Measurements from ENCODE around the gene MYBPC2.

MYBPC2 gene

DNA sequence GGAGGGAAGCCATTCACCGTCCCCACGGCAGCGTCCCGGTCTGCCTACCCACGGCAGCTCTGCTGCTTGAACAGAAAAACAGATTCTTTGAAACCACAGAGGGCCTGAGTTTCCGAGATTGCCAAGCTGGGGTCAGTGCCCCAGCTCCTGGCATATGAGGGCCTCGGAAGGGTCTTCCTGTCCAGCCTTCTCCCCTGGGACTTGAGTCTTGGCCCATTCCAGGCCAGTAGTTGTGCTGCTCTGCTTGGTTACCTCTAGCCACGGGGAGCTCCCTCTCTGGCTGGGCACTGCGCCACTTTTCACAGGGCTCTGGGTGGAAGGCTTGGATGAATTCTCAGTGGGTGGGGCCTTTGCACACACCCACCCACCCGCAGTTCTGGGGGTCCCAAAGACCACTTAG, 22.6 kb upstream of the MYBPC2 start:
- no peak for DNase-seq

DNA sequence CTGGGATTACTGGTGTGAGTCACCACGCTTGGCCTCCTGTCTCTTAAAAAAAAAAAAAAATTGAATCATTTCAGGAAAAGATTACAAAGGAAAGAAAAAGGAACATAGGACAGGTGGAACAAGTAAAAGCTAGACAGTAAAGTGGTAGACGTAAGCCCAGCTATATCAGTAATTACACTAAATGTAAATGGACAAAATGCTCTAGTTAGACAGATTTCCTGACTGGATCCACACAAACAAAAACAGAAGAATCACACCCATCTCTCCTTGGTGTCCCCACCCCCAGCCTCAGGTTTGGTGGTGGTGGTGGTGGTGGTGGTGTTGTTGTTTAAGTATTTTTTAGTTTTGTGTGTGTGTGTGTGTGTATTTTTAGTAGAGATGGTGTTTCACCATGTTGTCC, 20.3 kb upstream of the MYBPC2 start:
- no peak for DNase-seq

DNA sequence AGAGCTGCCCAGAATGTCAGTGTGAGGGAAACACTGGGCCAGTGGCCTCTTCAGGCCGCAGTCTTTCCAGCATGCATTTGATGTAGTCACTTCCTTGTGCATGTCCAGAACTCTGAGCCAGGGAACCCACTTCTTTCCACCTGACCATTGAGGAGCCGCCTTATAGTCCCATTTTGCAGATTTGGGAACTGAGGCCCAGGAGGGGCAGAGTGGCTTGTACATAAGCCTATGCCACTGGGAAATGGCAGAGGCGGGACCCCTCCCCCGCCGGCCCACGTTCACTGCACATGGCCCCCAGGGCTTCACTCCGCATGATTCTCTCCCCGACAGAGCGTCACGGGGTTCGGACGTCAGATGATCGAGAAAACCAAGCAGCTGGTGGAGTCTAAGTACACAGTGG, 19.6 kb upstream of the MYBPC2 start:
- no peak for DNase-seq

DNA sequence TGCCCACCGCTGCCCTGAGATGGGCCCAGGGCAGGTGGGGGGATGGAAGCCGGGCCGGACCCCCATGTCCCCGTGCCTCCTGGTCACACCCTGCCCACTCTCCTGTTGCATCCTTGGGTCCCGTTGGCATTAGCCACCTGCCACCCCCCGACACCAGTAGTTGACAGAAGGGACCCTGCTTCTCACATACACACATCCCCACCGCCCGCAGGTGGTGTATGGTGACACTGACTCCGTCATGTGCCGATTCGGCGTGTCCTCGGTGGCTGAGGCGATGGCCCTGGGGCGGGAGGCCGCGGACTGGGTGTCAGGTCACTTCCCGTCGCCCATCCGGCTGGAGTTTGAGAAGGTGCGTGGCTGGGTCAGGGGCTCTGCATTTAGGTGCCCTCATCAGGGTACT, 19.2 kb upstream of the MYBPC2 start:
- DNase-seq: no peak

DNA sequence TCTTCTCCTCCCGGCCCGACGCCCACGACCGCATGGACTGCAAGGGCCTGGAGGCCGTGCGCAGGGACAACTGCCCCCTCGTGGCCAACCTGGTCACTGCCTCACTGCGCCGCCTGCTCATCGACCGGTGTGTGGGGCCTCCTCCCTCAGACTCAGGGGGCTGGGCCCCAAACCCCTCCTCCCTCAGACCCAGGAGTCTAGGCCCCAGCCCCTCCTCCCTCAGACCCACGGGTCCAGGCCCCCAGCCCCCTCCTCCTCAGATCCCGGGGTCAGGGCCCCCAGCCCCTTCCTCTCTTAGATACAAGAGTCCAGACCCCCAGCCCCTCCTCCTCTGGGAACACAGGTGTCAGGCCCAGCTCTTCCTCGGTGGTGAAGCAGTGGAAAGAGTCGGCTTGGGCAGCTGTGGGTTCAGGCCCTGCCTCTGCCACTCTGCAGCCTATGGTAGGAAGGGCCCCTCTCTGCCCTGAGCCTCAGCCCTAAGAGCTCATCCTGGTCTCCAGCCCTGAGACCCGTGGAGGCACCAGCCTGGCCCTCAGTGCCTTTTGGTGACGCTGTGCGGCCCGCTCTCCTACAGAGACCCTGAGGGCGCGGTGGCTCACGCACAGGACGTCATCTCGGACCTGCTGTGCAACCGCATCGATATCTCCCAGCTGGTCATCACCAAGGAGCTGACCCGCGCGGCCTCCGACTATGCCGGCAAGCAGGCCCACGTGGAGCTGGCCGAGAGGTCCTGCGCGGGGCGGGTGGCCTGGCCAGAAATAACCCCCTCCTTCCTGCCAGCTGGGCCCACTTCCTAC, 17.6 kb upstream of the MYBPC2 start:
- DNase-seq: peak; percentile 73

DNA sequence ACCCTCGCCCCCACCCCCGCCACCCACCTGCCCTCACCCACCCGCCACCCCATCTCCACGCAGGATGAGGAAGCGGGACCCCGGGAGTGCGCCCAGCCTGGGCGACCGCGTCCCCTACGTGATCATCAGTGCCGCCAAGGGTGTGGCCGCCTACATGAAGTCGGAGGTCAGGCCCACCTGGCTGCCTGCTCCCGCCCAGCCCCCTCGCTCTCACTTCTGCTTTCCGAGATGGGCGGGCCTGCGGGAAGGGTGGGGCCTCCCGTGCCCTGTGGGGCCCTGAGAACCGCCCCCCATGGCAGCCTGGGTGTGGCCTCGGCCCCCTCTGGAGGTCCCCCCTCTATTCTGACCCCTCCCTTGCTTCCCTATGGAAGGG, 17.0 kb upstream of the MYBPC2 start:
- no peak for DNase-seq

DNA sequence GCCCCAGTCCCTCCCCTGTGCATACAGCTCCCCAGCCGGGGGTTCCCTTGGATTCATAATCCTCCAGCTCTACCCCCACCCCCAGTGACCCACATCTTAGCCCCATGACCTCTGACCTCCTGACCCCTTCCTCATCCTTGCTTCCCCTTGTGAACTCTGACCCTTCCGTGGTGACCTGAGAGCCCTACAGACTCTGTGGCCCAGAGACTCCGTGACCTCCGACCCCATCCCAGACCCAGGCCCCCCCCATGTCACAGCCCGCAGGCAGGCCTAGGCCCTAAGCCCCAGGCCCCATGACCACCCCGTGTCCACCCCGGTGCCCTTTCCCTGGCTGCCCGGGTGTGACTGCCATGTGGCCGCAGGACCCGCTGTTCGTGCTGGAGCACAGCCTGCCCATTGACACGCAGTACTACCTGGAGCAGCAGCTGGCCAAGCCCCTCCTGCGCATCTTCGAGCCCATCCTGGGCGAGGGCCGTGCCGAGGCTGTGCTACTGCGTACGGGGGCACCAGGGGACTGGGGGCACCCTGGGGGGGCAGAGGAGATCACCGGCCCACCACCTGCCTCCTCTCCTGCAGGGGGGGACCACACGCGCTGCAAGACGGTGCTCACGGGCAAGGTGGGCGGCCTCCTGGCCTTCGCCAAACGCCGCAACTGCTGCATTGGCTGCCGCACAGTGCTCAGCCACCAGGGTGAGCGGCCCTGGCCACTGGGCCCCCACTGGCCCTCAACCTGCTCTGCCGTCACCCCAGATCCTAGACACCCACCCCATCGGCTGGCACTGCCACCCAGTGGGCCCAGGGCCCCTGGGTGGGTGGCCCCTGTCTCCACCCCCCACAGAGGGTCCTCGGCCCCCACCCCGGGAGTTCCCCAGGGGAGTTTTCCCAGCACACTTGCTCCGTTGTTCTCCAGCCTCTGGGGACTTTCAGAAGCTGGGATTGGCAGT, 16.4 kb upstream of the MYBPC2 start:
- no peak for DNase-seq

DNA sequence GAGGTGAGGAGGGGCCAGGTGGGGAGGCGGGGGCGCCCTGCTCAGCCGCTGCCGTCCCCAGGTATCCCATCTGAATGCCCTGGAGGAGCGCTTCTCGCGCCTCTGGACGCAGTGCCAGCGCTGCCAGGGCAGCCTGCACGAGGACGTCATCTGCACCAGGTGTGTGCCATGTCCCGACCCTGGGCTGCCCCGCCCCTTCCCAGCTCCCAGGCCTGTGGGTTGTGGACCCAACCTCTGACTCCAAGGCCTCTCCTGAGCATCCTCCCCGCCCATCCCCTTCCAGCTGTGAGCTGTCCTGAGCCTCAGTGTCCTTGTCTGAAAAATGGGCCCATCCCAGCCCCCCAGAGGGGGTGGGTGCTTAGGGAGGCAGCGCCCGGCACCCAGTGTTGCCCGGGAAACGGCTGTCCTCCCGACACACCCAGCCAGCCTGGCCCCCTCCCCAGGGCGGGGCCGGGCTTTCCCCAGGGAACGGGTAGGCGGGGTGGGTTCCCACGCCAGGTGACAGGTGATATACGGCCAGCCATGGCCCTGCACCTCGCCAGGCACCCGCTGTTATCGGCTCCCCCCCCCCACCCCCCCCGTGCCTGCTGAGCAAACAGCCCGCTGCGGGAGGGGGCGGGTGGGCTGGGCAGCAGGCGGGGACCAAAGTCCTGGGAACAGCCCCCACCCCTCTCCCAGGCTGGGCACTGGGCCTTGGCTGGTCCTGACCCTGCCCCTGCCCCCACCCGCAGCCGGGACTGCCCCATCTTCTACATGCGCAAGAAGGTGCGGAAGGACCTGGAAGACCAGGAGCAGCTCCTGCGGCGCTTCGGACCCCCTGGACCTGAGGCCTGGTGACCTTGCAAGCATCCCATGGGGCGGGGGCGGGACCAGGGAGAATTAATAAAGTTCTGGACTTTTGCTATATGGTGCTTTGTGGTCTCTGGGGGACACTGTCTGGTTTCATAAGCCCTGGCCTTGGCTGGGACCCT, 15.3 kb upstream of the MYBPC2 start:
- no peak for DNase-seq

DNA sequence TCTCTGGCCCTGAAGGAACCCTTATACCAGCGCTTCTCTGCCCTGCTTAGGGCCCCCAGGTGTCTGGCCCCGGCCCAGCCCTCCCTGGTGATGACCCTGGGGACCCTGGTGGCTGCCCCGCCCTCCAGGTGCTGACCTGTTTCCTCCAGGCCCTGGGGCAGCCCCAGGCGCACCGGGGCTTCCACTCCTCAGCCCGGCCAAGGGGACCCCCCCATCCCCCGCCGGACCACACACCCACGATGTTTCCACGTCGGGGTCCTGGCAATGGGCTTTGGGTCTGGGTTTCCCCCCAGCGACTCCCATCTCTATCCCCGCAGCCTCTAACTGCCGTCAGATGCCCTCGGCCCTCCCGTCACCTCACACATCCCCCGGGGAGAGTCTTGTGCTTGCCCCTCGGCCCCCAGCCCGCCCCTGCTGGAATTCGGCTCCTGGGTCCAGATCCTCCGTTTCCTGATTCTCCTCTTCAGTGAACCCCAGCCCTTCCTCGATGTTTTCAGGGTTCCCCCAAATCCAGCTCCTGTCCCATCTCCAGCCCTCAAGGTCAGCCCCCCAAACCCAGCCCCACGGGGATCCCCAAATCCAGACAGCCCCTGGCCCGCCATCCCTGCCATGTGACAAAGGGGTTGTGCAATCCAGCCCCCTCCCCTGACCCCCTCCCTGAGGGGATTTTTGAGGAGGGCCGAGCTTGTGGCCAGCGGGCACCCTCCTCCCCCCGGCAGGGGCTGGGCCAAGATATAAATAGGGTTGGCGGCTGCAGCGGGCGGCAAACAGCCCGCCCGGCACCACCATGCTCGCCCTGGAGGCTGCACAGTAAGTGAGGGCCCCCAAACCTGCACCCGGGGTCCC, 14.3 kb upstream of the MYBPC2 start, which contains the start of gene SPIB:
TSS of gene SPIB (plus strand) at position 763 of the 846 bp plus-strand sequence. CDS start at position 788, 25 bp downstream.
- DNase-seq: no peak

DNA sequence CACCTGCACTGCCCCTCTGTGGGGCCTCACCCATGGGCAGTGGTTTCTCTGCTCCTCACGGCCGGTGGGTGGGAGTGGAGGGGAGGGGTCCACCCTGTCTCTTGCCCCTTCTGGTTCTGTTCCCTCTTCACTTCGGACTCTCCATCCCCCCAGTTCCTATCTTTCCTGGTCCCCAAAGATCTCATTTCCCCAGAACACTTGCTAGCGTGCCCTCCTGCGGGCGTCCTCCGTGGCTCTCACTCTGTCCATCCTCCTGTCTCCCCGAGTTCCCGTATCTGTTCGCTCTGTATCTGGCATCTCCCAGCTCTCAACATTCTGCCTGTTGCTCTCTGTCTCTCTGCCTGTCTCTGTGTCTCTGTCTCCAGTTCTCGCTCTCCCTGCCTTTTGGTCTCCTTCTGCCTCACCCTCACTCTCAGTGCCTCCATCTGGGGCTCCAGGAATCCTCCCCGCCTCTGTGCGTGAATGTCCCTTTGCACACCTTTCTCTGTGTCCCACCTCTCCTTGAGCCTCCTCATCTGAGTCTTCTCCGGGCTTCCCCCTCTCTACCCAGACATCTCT, 13.6 kb upstream of the MYBPC2 start:
- DNase-seq: no peak

DNA sequence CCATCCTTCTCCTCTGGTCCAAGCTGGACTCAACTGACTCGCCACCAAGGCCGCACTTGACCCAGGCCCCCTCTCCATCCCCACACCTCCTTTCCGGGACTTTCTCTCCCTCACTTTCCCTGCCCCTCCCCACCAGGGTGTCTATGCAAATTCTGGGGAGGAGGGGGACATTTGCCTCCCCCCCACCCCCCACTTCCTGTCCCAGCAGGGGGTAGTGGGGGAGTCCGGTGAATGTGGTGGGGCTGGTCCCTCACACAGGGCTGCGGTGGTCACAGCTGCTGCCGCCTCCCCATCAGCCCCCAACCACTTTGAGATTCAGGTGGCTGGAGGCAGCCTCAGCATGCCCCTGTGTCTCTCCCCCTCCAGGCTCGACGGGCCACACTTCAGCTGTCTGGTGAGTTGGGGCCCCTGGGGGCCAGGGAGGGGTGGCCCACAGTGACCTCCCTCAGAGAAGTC, 13.1 kb upstream of the MYBPC2 start:
- DNase-seq: no peak

DNA sequence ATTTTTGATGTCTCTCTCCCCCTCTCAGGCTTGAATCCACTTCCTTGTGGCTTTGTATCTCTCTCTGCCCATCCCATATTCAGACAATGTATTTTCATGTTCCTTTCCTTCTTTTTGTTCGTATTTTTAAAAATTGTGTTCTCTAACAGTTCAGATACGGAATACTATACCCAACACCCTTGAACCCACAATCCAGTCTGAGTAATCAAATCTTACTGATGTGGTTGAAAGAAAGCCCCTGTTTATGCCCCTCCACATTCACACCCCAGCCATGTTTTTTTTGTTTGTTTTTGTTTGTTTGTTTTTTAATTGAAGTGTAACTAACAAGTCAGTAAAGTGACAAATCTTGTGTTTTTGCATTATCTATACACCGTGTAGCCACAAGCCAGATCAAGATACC, 12.6 kb upstream of the MYBPC2 start:
- no peak for DNase-seq

DNA sequence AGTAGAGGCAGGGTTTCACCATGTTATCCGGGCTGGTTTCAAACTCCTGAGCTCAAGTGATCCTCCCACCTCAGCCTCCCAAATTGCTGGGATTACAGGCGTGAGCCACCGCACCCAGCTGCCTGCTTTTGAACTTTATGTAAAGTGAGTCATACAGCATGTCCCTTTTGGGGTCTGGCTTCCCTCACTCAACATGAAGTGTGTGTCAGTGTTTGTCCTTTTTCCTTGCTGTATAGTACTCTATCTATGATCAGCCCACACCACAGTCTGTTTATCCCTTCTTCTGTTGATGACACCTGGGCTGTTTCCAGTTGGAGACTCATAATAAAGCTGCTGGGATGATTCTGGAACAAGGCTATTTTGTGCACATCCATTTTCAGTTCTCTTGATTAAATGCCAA, 11.9 kb upstream of the MYBPC2 start:
- DNase-seq: no peak

DNA sequence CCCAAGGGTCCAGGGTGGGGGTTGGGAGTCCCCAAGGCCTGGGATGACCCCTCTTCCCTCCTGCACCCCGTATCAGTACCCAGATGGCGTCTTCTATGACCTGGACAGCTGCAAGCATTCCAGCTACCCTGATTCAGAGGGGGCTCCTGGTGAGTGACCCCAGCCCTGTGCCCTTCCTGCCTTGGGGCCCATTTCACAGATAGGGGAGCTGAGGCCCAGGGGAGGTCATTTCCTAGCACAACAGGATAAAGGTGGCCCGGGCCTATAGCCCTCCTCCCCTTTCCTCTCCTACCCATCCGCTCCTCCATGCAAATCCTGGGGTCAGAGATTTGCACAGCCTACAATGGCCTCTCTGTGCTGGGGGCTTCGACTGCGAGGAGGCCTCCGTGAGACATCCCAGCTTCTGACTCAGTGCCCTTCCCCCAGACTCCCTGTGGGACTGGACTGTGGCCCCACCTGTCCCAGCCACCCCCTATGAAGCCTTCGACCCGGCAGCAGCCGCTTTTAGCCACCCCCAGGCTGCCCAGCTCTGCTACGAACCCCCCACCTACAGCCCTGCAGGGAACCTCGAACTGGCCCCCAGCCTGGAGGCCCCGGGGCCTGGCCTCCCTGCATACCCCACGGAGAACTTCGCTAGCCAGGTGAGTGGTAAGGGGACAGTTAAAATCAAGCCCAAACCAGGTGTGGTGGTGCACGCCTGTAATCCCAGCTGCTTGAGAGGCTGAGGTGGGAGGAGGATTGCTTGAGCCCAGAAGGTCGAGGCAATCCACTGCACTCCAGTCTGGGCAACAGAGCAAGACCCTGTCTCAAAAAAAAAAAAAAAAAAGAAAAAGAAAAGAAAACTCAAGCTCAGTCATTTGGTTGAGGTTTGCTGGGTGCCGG, 10.1 kb upstream of the MYBPC2 start:
- DNase-seq: no peak

DNA sequence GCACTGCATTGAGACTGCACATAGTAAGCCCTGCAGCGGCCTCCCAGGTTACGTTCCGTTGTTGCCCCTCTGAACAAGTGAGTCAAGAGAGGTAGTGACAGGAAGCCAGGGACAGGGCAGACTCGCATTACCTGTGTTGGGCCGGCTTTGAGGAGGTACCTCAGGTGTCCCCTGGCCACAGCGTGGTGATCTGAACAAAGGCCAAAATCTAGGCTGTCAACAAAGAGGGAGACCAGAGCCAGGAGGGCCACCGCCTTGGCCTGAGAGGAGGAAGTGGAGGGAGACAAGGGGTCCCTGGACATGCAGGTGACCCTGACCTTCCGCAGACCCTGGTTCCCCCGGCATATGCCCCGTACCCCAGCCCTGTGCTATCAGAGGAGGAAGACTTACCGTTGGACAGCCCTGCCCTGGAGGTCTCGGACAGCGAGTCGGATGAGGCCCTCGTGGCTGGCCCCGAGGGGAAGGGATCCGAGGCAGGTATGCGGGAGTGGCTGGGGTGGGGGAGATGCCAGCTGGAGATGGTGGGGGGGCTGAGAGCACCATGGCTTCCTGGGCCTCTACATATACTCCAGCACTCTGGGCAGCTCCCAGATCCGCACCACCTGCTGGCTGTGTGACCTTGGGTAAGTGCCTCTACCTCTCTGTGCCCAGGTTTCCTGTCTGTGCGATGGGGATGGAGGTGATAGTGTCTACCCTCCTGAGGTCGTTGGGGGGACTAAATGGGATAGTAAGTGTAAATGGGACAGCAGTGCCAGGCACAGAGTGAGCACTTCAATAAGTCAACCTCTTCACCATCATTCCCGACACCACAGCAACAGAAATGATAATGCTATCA, 9.2 kb upstream of the MYBPC2 start:
- DNase-seq: no peak

DNA sequence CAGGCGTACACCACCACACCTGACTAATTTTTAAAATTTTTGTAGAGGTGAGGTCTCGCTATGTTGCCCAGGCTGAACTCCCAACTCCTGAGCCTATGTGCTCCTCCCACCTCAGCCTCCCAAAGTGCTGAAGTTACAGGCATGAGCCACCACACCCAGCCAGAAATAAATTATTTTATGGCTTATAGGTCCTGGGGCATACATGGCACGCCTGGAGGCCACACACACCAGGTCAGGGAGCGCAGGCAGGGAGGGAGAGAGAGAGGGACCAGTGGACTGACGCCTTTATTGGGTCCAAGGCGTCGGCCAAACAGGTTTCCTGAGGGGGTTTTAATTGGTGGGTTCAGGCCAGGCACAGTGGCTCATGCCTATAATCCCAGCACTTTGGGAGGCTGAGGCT, 7.1 kb upstream of the MYBPC2 start:
- no peak for DNase-seq

DNA sequence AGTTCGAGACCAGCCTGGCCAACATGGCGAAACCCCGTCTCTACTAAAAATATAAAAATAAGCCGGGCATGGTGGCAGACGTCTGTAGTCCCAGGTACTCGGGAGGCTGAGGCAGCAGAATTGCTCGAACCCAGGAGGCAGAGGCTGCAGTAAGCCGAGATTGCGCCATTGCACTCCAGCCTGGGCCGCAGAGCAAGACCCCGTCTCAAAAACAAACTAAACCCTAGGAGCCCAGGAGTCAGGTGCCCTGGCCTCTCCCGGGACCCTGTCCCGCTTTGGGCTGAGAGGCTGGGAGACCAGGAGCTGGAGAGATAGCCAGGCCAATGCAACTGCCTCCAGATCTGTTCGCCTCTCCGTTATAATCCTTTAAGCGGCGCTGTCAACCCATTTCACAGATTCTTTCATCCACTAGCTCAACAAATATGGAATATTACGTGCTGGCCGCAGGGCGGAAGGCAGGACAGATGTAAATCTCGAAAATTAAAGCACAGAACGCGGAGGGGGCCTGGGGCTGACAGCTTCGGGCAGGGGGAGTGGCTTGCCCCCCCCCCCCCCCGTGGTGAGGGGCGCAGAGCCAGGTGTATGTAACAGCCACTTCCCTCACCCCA, 5.3 kb upstream of the MYBPC2 start:
- DNase-seq: no peak

DNA sequence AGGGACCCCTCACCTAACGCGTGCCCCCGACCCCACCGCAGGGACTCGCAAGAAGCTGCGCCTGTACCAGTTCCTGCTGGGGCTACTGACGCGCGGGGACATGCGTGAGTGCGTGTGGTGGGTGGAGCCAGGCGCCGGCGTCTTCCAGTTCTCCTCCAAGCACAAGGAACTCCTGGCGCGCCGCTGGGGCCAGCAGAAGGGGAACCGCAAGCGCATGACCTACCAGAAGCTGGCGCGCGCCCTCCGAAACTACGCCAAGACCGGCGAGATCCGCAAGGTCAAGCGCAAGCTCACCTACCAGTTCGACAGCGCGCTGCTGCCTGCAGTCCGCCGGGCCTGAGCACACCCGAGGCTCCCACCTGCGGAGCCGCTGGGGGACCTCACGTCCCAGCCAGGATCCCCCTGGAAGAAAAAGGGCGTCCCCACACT, 4.7 kb upstream of the MYBPC2 start:
- DNase-seq: peak; percentile 53

Measured in activated naive CD4-positive, alpha-beta T cell treated with anti-CD3 and anti-CD28 coated beads, Interleukin-2, amount 50 U/mL, for 16 hours (primary cell).